Measurements from ENCODE around the gene OLA1.
"Not testable (repeated sequence)": the region's sequence is repeated elsewhere in the genome, so short reads cannot be mapped to it uniquely, and the experiment has no call there.

The OLA1 gene

DNA sequence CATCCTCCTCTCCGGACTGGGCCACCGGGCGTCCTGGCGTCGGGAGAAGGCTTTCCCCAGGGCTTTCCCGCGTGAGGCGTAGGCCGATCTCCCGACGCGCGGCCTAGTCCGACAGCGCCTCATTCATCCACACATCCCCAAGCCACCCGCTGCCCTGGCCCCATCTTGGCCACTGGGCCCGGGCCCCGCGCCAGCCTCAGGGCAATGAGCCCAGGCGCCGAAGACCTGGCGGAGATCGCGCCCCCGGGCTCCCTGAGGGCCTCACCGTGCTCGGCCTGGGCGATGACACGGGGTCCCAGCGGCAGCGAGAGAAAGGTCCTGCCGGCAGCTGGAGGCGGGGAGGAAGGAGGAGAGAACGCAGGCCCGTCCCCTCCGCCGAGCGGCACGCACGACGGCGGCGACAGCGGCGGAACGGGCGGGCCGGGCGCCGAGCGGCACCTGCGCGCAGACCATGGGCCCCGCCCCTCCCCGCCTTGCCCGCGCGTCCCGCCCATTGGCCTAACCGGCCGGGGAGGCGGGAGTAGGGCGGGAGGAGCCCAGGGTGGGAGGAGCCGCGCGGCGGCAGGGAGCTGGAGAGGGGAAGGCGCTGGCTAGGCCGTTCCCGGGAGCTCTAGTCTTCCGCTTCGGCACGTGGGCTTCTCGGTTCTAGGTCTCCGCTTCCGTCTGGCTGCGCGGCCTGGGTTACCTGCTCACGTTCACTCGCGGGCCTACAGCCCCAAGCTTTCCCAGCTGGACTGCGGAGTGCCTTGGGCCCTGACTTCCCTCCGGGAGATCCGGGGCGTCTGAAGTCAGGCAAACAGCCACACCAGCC, at the start of gene OLA1:
Gene OLA1, minus strand, starts transcription at position 346 of the 811 bp plus-strand sequence. CDS start 1,717 bp downstream, outside the sequence.
- DNase-seq = peak; percentile 98

DNA sequence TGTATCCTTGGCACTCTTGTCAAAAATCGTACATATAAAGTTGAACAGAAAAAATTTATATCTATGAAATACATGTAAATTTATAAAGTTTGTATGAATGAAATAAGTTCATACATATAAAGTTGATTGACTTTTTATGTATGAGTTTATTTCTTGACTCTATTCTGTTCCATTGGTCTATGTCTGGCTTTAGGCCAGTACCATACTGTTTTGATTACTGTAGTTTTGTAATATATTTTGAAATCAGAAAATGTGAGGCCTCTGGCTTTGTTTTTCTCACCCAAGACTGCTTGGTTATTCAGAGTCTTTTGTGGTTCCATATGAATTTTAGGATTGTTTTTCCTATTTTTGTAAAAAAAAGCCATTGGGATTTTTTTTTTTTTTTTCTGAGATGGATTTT, 44.6 kb upstream of the OLA1 start:
- no peak for DNase-seq

DNA sequence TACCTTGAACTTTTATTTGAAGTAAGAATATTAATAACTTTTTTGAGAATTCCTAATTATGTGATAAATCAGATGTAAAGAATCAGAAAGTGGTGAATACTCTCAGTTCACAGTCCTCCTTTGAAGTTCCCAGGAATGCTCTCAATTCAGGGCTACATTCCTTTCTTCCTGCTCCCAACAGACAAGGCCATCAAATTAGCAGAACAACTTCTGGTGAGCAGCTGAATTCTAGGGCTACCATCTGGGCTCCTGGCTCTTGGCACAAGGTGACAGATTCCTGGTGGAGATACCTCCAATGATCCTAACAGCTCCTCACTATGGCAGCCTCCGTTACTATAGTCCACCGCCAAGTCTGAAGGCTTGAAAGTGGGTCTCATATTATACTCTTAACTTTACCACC, 37.8 kb upstream of the OLA1 start:
- DNase-seq = no peak

DNA sequence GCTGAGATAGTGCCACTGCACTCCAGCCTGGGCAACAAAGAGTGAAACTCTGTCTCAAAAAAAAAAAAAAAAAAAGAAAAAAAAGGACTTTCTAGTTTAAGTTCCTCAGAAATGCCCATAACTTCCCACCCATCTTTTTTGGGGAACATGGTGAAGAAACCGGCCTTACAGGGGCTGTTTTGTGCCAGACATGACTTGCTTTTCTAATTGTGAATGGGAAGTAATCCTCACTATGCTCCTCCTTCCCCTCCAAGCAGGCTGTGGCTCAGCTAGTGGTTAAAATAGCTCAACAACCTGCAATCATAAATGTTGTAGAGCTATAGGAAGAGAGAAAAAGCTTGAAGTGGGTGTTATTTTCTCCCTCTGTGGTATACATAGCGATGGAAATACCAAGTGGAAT, 34.1 kb upstream of the OLA1 start:
- DNase-seq = no peak

GRCh38 chr2:174281736-174282135, 33.4 kb upstream of the OLA1 start:
- no peak for DNase-seq

DNA sequence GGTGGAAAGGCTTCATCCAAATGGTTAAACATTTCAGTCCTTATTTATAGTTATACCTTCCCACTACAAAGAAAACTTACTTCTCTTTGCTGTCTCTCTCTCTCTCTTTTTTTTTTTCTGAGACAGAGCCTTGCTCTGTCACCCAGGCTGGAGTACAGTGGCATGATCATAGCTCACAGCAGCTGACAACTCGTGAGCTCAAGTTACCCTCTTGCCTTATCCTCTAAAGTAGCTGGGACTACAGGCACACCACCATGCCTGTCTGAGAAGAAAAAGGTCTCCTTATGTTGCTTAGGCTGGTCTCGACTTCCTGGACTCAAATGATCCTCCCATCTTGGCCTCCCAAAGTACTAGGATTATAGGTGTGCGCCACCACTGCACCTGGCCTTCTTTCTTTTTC, 32.3 kb upstream of the OLA1 start:
- no peak for DNase-seq

DNA sequence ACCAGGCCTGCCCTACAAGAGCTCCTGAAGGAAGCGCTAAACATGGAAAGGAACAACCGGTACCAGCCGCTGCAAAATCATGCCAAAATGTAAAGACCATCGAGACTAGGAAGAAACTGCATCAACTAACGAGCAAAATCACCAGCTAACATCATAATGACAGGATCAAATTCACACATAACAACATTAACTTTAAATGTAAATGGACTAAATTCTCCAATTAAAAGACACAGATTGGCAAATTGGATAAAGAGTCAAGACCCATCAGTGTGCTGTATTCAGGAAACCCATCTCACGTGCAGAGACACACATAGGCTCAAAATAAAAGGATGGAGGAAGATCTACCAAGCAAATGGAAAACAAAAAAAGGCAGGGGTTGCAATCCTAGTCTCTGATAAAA, 21.9 kb upstream of the OLA1 start:
- DNase-seq = not testable (repeated sequence)

DNA sequence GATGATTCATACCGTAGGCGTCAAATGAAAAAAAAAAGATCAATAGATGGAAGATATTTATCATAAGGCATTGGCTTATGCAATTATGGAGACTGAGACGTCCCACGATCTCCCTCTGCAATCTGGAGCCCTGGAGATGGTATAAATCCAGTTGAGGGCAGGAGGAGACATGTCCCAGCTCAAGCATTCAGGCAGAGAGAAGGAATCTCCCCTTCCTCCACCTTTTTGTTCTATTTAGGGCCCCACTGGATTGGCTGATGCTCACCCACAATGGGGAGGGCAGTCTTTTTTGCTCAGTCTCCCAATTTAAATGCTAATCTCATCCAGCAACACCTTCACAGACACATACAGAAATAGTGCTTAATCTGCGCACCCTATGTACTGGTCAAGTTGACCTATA, 18.0 kb upstream of the OLA1 start:
- DNase-seq = no peak

- no peak for DNase-seq
These were observed 15.7 kb upstream of the OLA1 start for GRCh38 chr2:174263997-174264396.

DNA sequence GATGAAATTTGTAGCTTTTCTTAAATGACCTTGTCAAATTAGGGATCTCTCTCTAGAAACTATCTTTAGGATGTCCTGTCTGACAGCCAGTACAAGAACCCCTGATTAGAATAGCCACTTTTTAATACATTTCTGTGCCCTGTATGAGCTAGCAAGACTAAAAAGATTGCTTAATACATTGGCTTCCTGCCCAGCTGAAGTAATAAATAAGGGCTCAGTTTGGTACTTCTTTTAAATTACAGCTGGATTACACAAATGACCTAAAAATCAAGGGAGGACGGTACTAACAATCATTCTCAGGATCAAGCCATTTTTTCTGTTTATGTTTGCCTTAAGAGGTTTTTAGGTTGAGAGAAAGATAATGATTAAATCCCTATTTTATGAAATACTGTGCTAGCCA, 11.6 kb upstream of the OLA1 start:
- DNase-seq = no peak

DNA sequence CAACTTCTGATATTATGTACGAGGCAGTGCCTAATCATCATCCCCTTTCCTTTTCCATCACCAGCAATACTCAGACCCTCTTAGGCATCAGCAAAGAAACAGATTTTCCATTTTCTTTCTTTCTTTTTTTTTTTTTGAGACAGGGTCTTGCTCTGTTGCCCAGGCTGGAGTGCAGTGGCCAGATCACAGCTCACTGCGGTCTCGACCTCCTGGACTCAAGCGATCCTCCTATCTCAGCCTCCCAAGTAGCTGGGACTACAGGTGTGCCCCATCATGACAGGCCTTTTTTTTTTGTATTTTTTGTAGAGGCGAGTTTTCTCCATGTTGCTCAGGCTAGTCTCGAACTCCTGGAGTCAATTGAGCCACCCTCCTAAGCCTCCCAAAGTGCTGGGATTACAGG, 5.9 kb upstream of the OLA1 start:
- DNase-seq = no peak

- no peak for DNase-seq
These were observed 763 bp upstream of the OLA1 start for GRCh38 chr2:174248998-174249592.

- DNase-seq = peak; percentile 70
These were observed 702 bp downstream of the OLA1 start for GRCh38 chr2:174247474-174248186.

DNA sequence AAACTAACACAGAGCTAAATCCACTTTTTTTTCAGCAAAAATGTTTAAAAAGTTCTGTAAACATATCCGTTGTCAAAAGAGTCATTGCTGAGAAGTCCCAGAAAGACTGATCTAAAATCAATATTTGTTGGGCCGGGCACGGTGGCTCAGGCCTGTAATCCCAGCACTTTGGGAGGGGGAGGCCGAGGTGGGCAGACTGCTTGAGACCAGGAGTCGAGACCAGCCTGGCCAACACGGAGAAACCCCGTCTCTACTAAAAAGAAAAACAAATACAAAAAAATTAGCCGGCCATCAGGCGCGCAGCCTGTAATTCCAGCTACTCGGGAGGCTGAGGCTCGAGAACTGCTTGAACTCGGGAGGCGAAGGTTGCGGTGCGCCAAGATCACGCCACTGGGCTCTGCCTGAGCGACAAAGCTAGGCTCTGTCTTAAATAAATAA, 1.4 kb downstream of the OLA1 start:
- DNase-seq = peak; percentile 69

DNA sequence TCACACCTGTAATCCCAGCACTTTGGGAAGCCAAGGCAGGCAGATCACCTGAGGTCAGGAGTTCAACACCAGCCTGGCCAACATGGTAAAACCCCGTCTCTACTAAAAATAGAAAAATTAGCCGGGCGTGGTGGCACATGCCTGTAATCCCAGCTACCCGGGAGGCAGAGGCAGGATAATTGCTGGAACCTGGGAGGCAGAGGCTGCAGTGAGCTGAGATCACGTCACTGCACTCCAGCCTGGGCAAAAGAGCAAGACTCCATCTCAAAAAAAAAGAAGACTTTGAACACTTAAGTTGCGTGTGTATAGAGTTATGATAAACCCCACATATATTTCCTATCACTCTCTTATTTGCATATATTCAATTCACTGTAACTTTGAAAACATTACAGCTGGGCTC, 2.7 kb downstream of the OLA1 start:
- not testable (repeated sequence) for DNase-seq

- no peak for DNase-seq
These were observed 3.3 kb downstream of the OLA1 start for GRCh38 chr2:174245065-174245464.

DNA sequence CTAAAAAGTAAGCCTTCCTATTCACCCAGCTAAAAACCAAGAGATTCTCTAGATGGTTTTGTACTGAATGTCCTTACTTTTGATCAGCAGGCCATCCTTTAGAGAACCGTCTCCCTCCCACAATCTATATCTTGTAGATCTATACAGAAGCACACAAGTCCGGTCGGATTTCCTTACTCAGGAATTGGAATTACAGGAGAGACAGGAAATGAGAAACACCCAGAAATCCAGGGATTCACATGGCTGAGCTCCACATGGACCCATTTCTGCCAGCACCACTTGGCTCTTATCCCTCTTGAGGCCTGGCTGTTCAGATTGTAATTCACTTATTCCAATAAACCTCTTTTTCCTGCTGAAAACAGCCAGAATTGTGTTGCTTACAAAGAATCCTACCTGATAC, 4.5 kb downstream of the OLA1 start:
- no peak for DNase-seq

DNA sequence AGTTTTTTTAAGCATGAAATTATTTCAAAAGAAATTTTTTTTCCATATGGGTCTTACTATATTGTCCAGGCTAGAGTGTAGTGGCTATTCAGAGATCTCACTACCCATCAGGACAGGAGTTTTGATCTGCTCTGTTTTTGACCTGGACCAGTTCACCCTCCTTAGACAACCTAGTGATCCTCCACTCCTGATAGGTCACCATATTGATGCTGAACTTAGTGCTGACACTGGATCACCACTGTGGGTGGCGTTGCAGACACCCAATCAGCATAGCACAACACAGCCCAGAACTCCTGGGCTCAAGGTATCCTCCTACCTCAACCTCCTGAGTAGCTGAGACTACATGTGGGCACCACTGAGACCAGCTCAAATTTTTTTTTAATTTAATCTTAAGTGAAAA, 8.2 kb downstream of the OLA1 start:
- DNase-seq = no peak

GRCh38 chr2:174236429-174236828, 11.9 kb downstream of the OLA1 start:
- DNase-seq = no peak

- DNase-seq = no peak
These were observed 12.7 kb downstream of the OLA1 start for GRCh38 chr2:174235680-174236079.

- no peak for DNase-seq
These were observed 14.5 kb downstream of the OLA1 start for GRCh38 chr2:174233771-174234275.

DNA sequence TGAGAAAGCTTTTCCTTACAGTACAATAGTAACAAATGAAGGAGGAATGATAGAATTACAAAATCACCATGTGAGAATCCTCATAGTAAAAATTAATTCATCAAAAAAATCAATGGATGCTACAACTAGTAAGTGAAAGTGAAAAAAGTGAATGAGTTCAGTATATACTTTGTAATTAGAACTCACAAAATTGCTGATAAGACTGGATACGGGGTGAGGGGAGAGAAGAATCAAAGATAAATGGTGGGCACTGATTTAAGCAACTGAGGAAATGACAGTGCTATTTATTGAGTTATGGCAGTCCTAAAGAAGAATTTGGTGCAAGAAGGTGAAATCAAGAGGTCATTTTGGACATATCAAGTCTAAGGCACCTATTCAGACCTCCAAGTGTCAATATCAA, 20.6 kb downstream of the OLA1 start:
- DNase-seq = no peak

DNA sequence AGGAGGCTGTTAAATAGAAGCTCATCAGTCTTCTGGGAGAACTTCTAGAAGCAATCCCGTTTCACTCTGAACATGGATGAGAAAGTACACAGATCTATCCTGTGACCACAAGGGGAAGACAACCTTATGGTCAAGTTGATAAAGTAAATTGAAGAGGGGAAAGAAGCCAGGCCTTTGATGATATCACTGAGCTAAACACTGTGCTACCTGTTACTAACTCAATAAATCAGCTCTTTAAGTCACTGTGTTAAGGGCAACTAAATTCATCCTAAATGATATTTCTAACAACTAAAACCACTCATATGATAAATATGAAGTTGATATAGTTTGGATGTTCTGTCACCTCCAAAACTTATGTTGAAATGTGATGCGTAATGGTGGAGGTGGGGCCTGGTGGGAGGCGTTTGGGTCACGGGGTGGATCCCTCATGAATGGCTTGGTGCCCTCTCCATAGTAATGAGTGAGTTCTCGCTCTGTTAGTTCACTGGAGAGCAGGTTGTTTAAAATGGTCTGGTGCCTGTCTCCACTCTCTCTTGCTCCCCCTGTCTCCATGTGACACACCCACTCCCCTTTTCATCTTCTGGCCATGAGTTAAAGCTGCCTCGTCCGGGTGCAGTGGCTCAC, 23.6 kb downstream of the OLA1 start:
- no peak for DNase-seq

Data from NCI-H82 (cell line).